ENCODE measurements around the gene PRRC2C. TPM values are rescaled to one million over a fixed set of nuclear protein-coding genes. Genes with fewer than 3 reads are reported as not detected.
A peak's percentile ranks its signal among the peaks of the same experiment; 100 is the strongest.

Gene PRRC2C
- total RNA-seq, 6 experiments from 2014 or later = 125 to 144 (median 136) TPM

- Mint-ChIP-seq H3K36me3 (ENCODE audit: low read depth) (peaks cover 4% of the 10 kb centered on the region; the same call in 1 of the 2 replicates), H3K4me3 (no peak overlapping the region), H3K9me3 (peaks cover 5% of the 10 kb centered on the region), H3K27ac (no peak overlapping the region), H3K27me3 (ENCODE audit: insufficient read depth) (peaks cover 7% of the 10 kb centered on the region), H3K4me1 (ENCODE audit: low read depth) (peaks cover 10% of the 10 kb centered on the region)
- no peak for DNase-seq
- TF ChIP-seq CTCF (IDR thresholded peaks at IDR 0.05) = no peak
Observed at GRCh38 chr1:171457412-171457811, 27.9 kb upstream of the PRRC2C start.

- Mint-ChIP-seq H3K9me3 (no peaks in the 10 kb centered on the region), H3K4me1 (ENCODE audit: low read depth) (peaks cover 10% of the 10 kb centered on the region), H3K27ac (no peak overlapping the region), H3K36me3 (ENCODE audit: low read depth) (no peaks in the 10 kb centered on the region), H3K27me3 (ENCODE audit: insufficient read depth) (peaks cover 7% of the 10 kb centered on the region), H3K4me3 (no peak overlapping the region)
- no peak for TF ChIP-seq CTCF (IDR thresholded peaks at IDR 0.05)
- peak; percentile 41 for DNase-seq
Observed at GRCh38 chr1:171460018-171460620, 25.2 kb upstream of the PRRC2C start.

DNA sequence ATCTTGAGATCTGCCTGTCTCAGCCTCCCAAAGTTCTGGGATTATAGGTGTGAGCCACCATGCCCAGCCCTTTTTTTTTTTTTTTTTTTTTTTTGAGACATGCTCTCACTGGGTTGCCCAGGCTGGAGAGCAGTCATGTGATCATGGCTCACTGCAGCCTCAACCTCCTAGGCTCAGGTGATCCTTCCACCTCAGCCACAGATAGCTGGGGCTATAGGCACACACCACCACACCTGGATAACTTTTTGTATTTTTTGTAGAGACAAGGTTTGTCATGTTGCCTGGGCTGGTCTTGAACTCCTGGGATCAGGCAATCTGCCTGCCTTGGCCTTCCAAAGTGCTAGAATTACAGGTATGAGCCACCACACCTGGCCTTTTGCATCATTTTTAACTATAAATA lies 17.7 kb upstream of the PRRC2C start:
- no peak for TF ChIP-seq CTCF (IDR thresholded peaks at IDR 0.05)
- no peak for DNase-seq
- Mint-ChIP-seq H3K27ac (no peak overlapping the region), H3K36me3 (ENCODE audit: low read depth) (no peaks in the 10 kb centered on the region), H3K27me3 (ENCODE audit: insufficient read depth) (no peaks in the 10 kb centered on the region; the same call in 1 of the 2 replicates), H3K4me3 (no peak overlapping the region), H3K9me3 (no peaks in the 10 kb centered on the region), H3K4me1 (ENCODE audit: low read depth) (peaks cover 10% of the 10 kb centered on the region; the same call in 1 of the 2 replicates)

DNA sequence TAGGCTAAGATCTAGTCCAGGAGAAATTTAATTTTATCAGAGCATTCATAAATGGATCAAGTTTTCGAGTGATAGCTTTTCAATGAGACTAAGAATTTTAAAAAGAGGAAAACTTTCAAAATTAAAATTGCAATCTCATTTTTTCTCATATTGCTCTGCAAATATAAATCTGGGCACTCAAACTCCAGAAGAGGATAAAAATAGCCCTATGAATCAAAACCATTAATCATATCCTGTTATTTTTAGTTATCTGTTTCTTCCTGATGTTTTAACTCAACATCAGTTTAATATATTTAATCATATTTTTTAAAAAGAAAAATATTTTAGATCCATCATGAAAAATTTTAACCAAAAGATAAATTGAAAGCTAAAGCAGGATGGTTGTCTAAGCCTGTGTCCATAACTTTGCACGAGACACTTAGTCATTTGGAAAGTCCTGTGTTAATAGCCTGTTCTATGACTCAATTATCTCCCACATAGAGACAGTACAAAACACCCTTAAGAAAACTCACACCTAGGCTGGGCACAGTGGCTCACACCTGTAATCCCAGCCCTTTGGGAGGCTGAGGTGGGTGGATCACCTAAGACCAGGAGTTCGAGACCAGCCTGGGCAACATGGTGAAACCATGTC lies 17.1 kb upstream of the PRRC2C start:
- Mint-ChIP-seq H3K4me1 (ENCODE audit: low read depth) (peaks cover 10% of the 10 kb centered on the region; the same call in 1 of the 2 replicates), H3K9me3 (no peaks in the 10 kb centered on the region), H3K27me3 (ENCODE audit: insufficient read depth) (no peaks in the 10 kb centered on the region; the same call in 1 of the 2 replicates), H3K36me3 (ENCODE audit: low read depth) (no peaks in the 10 kb centered on the region), H3K4me3 (peak overlapping the region; percentile 37; the same call in 1 of the 2 replicates), H3K27ac (peak overlapping the region; percentile 82)
- TF ChIP-seq CTCF (IDR thresholded peaks at IDR 0.05) = no peak
- DNase-seq = peak; percentile 43

GRCh38 chr1:171470726-171471125 lies 14.6 kb upstream of the PRRC2C start:
- H3K4me3 Mint-ChIP-seq = no peak overlapping the region
- H3K9me3 Mint-ChIP-seq = no peaks in the 10 kb centered on the region
- no peak overlapping the region for H3K27ac Mint-ChIP-seq
- no peak for TF ChIP-seq CTCF (IDR thresholded peaks at IDR 0.05)
- no peak for DNase-seq
- peaks cover 10% of the 10 kb centered on the region; the same call in 1 of the 2 replicates for H3K4me1 Mint-ChIP-seq (ENCODE audit: low read depth)
- no peaks in the 10 kb centered on the region for H3K36me3 Mint-ChIP-seq (ENCODE audit: low read depth)
- H3K27me3 Mint-ChIP-seq (ENCODE audit: insufficient read depth) = no peaks in the 10 kb centered on the region; the same call in 1 of the 2 replicates

Measured in HFFc6 (cell line).